Natural killer cell (primary cell): Measurements from ENCODE around the gene ZNF616. TPM values are rescaled to one million over a fixed set of nuclear protein-coding genes. Genes with fewer than 3 reads are reported as not detected.
"Not testable (repeated sequence)": the region's sequence is repeated elsewhere in the genome, so short reads cannot be mapped to it uniquely, and the experiment has no call there.

Source experiments
- ATAC-seq, 3 donors: fragments of 150-1000 bp in 2 of 3; fragments of 200-7000 bp in 1 of 3; cut with Tn5 transposase; 1 replicate in 1 of 3; 2 replicates in 2 of 3; pipeline ENCODE4 v1.10.0; 2021; ENCODE audit warnings: mild to moderate bottlenecking in 2 of 3, moderate library complexity in 2 of 3
- DNase-seq, 2 donors: peaks; one replicate each; pipeline versions ENCODE4 v3.0.0 to v3.0.0-alpha.2; 2013 to 2021; ENCODE audit warnings: mixed read lengths in 1 of 2
- H3K27ac ChIP-seq: one replicate; pipeline ENCODE4 v1.5.1; 2013; ENCODE audit warnings: mild to moderate bottlenecking, low read length
- H3K27me3 ChIP-seq: one replicate; pipeline ENCODE4 v1.6.1; 2013; ENCODE audit warnings: low read length; ENCODE audit not compliant: control insufficient read depth, insufficient read depth
- H3K36me3 ChIP-seq: one replicate; pipeline ENCODE4 v1.6.1; 2013; ENCODE audit warnings: low read length; ENCODE audit not compliant: control insufficient read depth, insufficient read depth
- H3K4me1 ChIP-seq: one replicate; pipeline ENCODE4 v1.6.1; 2013; ENCODE audit warnings: low read length; ENCODE audit not compliant: control insufficient read depth, insufficient read depth
- H3K4me3 ChIP-seq: one replicate; pipeline ENCODE4 v1.5.1; 2013; ENCODE audit warnings: low read length
- H3K9me3 ChIP-seq: one replicate; pipeline ENCODE4 v1.6.1; 2013; ENCODE audit warnings: low read length; ENCODE audit not compliant: control insufficient read depth, insufficient read depth
- H3K27ac Mint-ChIP-seq, 2 donors: one replicate each; pipeline ENCODE4 v1.8.0; 2022; ENCODE audit warnings: mild to moderate bottlenecking in 2 of 2, mixed read lengths in 2 of 2, moderate library complexity in 1 of 2
- H3K27me3 Mint-ChIP-seq, 2 donors: one replicate each; pipeline ENCODE4 v1.8.0; 2022; ENCODE audit warnings: low read depth in 2 of 2, mixed read lengths in 2 of 2
- H3K36me3 Mint-ChIP-seq: one replicate; pipeline ENCODE4 v1.8.0; 2022; ENCODE audit warnings: mixed read lengths
- H3K4me1 Mint-ChIP-seq, 2 donors: one replicate each; pipeline ENCODE4 v1.8.0; 2022; ENCODE audit warnings: mixed read lengths in 2 of 2
- H3K4me3 Mint-ChIP-seq: one replicate; pipeline ENCODE4 v1.8.0; 2022; ENCODE audit warnings: mild to moderate bottlenecking, moderate library complexity, mixed read lengths
- H3K9me3 Mint-ChIP-seq, 2 donors: one replicate each; pipeline ENCODE4 v1.8.0; 2022; ENCODE audit warnings: mixed read lengths in 2 of 2
- CTCF ChIP-seq: fragments of 200-600 bp; IDR thresholded peaks from one replicate; pipeline ENCODE4 v1.8.0; 2022; ENCODE audit warnings: antibody characterized with exemption
- WGBS: methylation state at CpG from one replicate; pipeline ENCODE4 v1.1.7; 2013; ENCODE audit warnings: missing lambda C conversion rate; ENCODE audit not compliant: insufficient coverage; 5-methylcytosine and 5-hydroxymethylcytosine counted together
- intact Hi-C: fragments of 100-400 bp; cut with micrococcal nuclease; formaldehyde crosslinking; loops from one replicate; pipeline ENCODE4 v1.14.2; 2022
- total RNA-seq, 4 donors: library from RNA; stranded (reverse); fragments of 120-200 nt in 1 of 4; gene quantifications; one replicate each; pipeline versions ENCODE4 v1.2.3 to v1.2.4, GENCODE V29; 2013 to 2022

Gene ZNF616
- total RNA-seq, 3 donors from 2014 or later (not counting 1 experiment from before 2014, with no cell fraction given), result 3.8 to 7.1 (median 4.8) TPM

- Histone ChIP-seq H3K27ac (no peak overlapping the region), H3K36me3 (no peaks in the 10 kb centered on the region), H3K4me3 (no peak overlapping the region), H3K4me1 (peaks cover 11% of the 10 kb centered on the region), H3K9me3 (peaks cover 29% of the 10 kb centered on the region), H3K27me3 (no peaks in the 10 kb centered on the region)
- H3K4me1 Mint-ChIP-seq, result peaks cover 10 to 14% of the 10 kb centered on the region in 2 donors
- TF ChIP-seq CTCF, result no peak
- H3K27me3 Mint-ChIP-seq, result no peaks in the 10 kb centered on the region
- intact Hi-C loops, result loop anchor here (5.0 kb wide), 1 partner anchor 38 kb away; the partner anchor contains the start of gene ZNF616
- DNase-seq, result no peak
- peaks cover 0 to 6% of the 10 kb centered on the region in 2 donors for H3K9me3 Mint-ChIP-seq
- ATAC-seq, result no peak
- H3K27ac Mint-ChIP-seq, result no peak overlapping the region
- H3K36me3 Mint-ChIP-seq, result peaks cover 14% of the 10 kb centered on the region
- no peak overlapping the region for H3K4me3 Mint-ChIP-seq
- WGBS, result 88% methylated on average over 1 of the region's 2 CpGs
Observed at GRCh38 chr19:52099497-52100138, 40.1 kb downstream of the ZNF616 start.

GRCh38 chr19:52096416-52096815 is 43.3 kb downstream of the ZNF616 start:
- DNase-seq, H3K9me3 Mint-ChIP-seq, H3K27me3 ChIP-seq, ATAC-seq, H3K4me3 ChIP-seq, H3K27me3 Mint-ChIP-seq, H3K27ac ChIP-seq, H3K36me3 ChIP-seq: not testable (repeated sequence)
- H3K4me1 Mint-ChIP-seq, result peaks cover 39 to 40% of the 10 kb centered on the region in 2 donors
- peak overlapping the region; percentile 99 for H3K4me3 Mint-ChIP-seq
- H3K9me3 ChIP-seq, result peaks cover 22% of the 10 kb centered on the region
- H3K36me3 Mint-ChIP-seq, result peaks cover 15% of the 10 kb centered on the region
- H3K27ac Mint-ChIP-seq, result peak overlapping the region; percentile 91 to 94
- H3K4me1 ChIP-seq, result peaks cover 17% of the 10 kb centered on the region
- 100% methylated on average over 3 of the region's 3 CpGs for WGBS
- intact Hi-C loops, result loop anchor here (5.0 kb wide), 1 partner anchor 41 kb away; the partner anchor contains the start of gene ZNF616

GRCh38 chr19:52095172-52096014 is 44.3 kb downstream of the ZNF616 start, which contains the start of gene ZNF841:
ZNF841 (minus strand) TSS chr19:52095765; CDS start chr19:52084801, 10,964 bp downstream.
- Histone ChIP-seq H3K27ac (peak within 1 kb of the TSS; percentile 77), H3K27me3 (no peaks in the 10 kb centered on the region), H3K9me3 (peaks cover 23% of the 10 kb centered on the region), H3K4me1 (peaks cover 17% of the 10 kb centered on the region), H3K36me3 (peaks cover 11% of the 10 kb centered on the region), H3K4me3 (peak within 1 kb of the TSS; percentile 98)
- DNase-seq, result peak; percentile 84 to 86
- 2% methylated on average over 59 of the region's 59 CpGs for WGBS
- ATAC-seq, result peak; percentile 94 to 97 (median 97)
- Mint-ChIP-seq H3K36me3 (peaks cover 25% of the 10 kb centered on the region), H3K4me1 (peaks cover 49% of the 10 kb centered on the region in 2 donors), H3K9me3 (peaks cover 0 to 12% of the 10 kb centered on the region in 2 donors), H3K27me3 (no peaks in the 10 kb centered on the region), H3K4me3 (peak within 1 kb of the TSS; percentile 99), H3K27ac (peak within 1 kb of the TSS; percentile 91 to 94)
- no peak for TF ChIP-seq CTCF
- intact Hi-C loops, result loop anchor here (5.0 kb wide), 1 partner anchor 42 kb away; the partner anchor contains the start of gene ZNF616
